ENCODE results near the gene NSG1. TPM values are rescaled to one million over a fixed set of nuclear protein-coding genes. Genes with fewer than 3 reads are reported as not detected.

Gene NSG1
- total RNA-seq, 5 donors from 2014 or later (not counting 1 experiment from before 2014, with no cell fraction given) = 14.2 to 42.8 (median 19.2) TPM

- Histone ChIP-seq H3K4me3 (ENCODE audit: control insufficient read depth in 1 of 2, extremely low read depth in 1 of 2, low read length in 1 of 2) (no peak overlapping the region), H3K27me3 (replicated peaks in 1 of 2; ENCODE audit: control insufficient read depth in 2 of 2, extremely low read depth in 1 of 2, insufficient read depth in 2 of 2, low read length in 1 of 2) (no peaks in the 10 kb centered on the region), H3K27ac (ENCODE audit: low read length) (no peak overlapping the region), H3K9me3 (no peaks in the 10 kb centered on the region), H3K4me1 (ENCODE audit: control insufficient read depth in 1 of 2, extremely low read depth in 1 of 2, insufficient read depth in 2 of 2, low read length in 2 of 2) (no peaks in the 10 kb centered on the region), H3K36me3 (ENCODE audit: control insufficient read depth in 2 of 2, extremely low read depth in 1 of 2, insufficient read depth in 1 of 2, low read length in 1 of 2) (peaks cover 5 to 14% of the 10 kb centered on the region in 2 donors)
- DNase-seq = peak in 1 of 35 experiments; percentile 18
- Mint-ChIP-seq H3K4me1 (peaks cover 0 to 8% (median 6%) of the 10 kb centered on the region in 3 donors), H3K27ac (no peak overlapping the region), H3K4me3 (no peak overlapping the region), H3K27me3 (no peaks in the 10 kb centered on the region), H3K36me3 (peaks cover 29% of the 10 kb centered on the region), H3K9me3 (no peaks in the 10 kb centered on the region)
- no peak for ATAC-seq (replicated peaks in 1 of 4)
- ChIA-PET CTCF (no interaction called here), POLR2A (no interaction called here)
- WGBS (ENCODE audit: insufficient coverage) = 95% methylated on average over 6 of the region's 12 CpGs
These were observed 40.4 kb downstream of the NSG1 start for GRCh38 chr4:4427121-4427870.

GRCh38 chr4:4427886-4428285 is 41.0 kb downstream of the NSG1 start:
- Histone ChIP-seq H3K4me1 (ENCODE audit: control insufficient read depth in 1 of 2, extremely low read depth in 1 of 2, insufficient read depth in 2 of 2, low read length in 2 of 2) (no peaks in the 10 kb centered on the region), H3K27ac (ENCODE audit: low read length) (no peak overlapping the region), H3K36me3 (ENCODE audit: control insufficient read depth in 2 of 2, extremely low read depth in 1 of 2, insufficient read depth in 1 of 2, low read length in 1 of 2) (peaks cover 9 to 19% of the 10 kb centered on the region in 2 donors), H3K4me3 (ENCODE audit: control insufficient read depth in 1 of 2, extremely low read depth in 1 of 2, low read length in 1 of 2) (no peak overlapping the region), H3K27me3 (replicated peaks in 1 of 2; ENCODE audit: control insufficient read depth in 2 of 2, extremely low read depth in 1 of 2, insufficient read depth in 2 of 2, low read length in 1 of 2) (no peaks in the 10 kb centered on the region), H3K9me3 (no peaks in the 10 kb centered on the region)
- no peak overlapping the region for H3K27ac Mint-ChIP-seq
- no peak for DNase-seq
- 60% methylated on average over 1 of the region's 5 CpGs for WGBS (ENCODE audit: insufficient coverage)
- no peak overlapping the region for H3K4me3 Mint-ChIP-seq
- peaks cover 27% of the 10 kb centered on the region for H3K36me3 Mint-ChIP-seq
- H3K4me1 Mint-ChIP-seq = peaks cover 0 to 8% (median 6%) of the 10 kb centered on the region in 3 donors
- H3K9me3 Mint-ChIP-seq = no peaks in the 10 kb centered on the region
- no peak for ATAC-seq (replicated peaks in 1 of 4)
- H3K27me3 Mint-ChIP-seq = no peaks in the 10 kb centered on the region
- POLR2A ChIA-PET = no interaction called here
- CTCF ChIA-PET = no interaction called here

- H3K27me3 ChIP-seq (replicated peaks in 1 of 2; ENCODE audit: control insufficient read depth in 2 of 2, extremely low read depth in 1 of 2, insufficient read depth in 2 of 2, low read length in 1 of 2) = no peaks in the 10 kb centered on the region
- Mint-ChIP-seq H3K4me3 (no peak overlapping the region), H3K27ac (no peak overlapping the region), H3K4me1 (peaks cover 0 to 8% (median 6%) of the 10 kb centered on the region in 3 donors), H3K36me3 (peaks cover 26% of the 10 kb centered on the region), H3K9me3 (no peaks in the 10 kb centered on the region), H3K27me3 (no peaks in the 10 kb centered on the region)
- no peak overlapping the region for H3K27ac ChIP-seq (ENCODE audit: low read length)
- peaks cover 10 to 17% of the 10 kb centered on the region in 2 donors for H3K36me3 ChIP-seq (ENCODE audit: control insufficient read depth in 2 of 2, extremely low read depth in 1 of 2, insufficient read depth in 1 of 2, low read length in 1 of 2)
- no peaks in the 10 kb centered on the region for H3K9me3 ChIP-seq
- peak in 1 of 35 experiments; percentile 3 for DNase-seq
- no peak overlapping the region for H3K4me3 ChIP-seq (ENCODE audit: control insufficient read depth in 1 of 2, extremely low read depth in 1 of 2, low read length in 1 of 2)
- POLR2A ChIA-PET = no interaction called here
- 98% methylated on average over 7 of the region's 10 CpGs for WGBS (ENCODE audit: insufficient coverage)
- no peaks in the 10 kb centered on the region for H3K4me1 ChIP-seq (ENCODE audit: control insufficient read depth in 1 of 2, extremely low read depth in 1 of 2, insufficient read depth in 2 of 2, low read length in 2 of 2)
- no peak for ATAC-seq (replicated peaks in 1 of 4)
- CTCF ChIA-PET = interaction anchor here in 1 of 2 donors (4.0 kb wide), 1 partner anchor 170 kb away, joined by 21 read pairs; no protein-coding TSS in a partner anchor
These were observed 42.3 kb downstream of the NSG1 start for GRCh38 chr4:4428966-4429875.

GRCh38 chr4:4430492-4431195 is 43.7 kb downstream of the NSG1 start:
- ChIA-PET POLR2A (no interaction called here), CTCF (interaction anchor here (1.0 to 4.0 kb wide), 6 partner anchors 13 to 179 kb away, joined by 3 to 21 read pairs (median 5); no protein-coding TSS in a partner anchor)
- no peaks in the 10 kb centered on the region for H3K9me3 ChIP-seq
- H3K36me3 ChIP-seq (ENCODE audit: control insufficient read depth in 2 of 2, extremely low read depth in 1 of 2, insufficient read depth in 1 of 2, low read length in 1 of 2) = peaks cover 10 to 17% of the 10 kb centered on the region in 2 donors
- no peak overlapping the region for H3K4me3 ChIP-seq (ENCODE audit: control insufficient read depth in 1 of 2, extremely low read depth in 1 of 2, low read length in 1 of 2)
- Mint-ChIP-seq H3K27ac (no peak overlapping the region), H3K27me3 (no peaks in the 10 kb centered on the region), H3K4me3 (no peak overlapping the region), H3K4me1 (peaks cover 0 to 8% (median 6%) of the 10 kb centered on the region in 3 donors), H3K9me3 (no peaks in the 10 kb centered on the region), H3K36me3 (peaks cover 33% of the 10 kb centered on the region)
- no peak overlapping the region for H3K27ac ChIP-seq (ENCODE audit: low read length)
- peak in 32 of 35 experiments; percentile 18 to 72 (median 46) for DNase-seq
- peak; percentile 82 to 91 (median 86) for ATAC-seq (replicated peaks in 1 of 4)
- no peaks in the 10 kb centered on the region for H3K4me1 ChIP-seq (ENCODE audit: control insufficient read depth in 1 of 2, extremely low read depth in 1 of 2, insufficient read depth in 2 of 2, low read length in 2 of 2)
- no peaks in the 10 kb centered on the region for H3K27me3 ChIP-seq (replicated peaks in 1 of 2; ENCODE audit: control insufficient read depth in 2 of 2, extremely low read depth in 1 of 2, insufficient read depth in 2 of 2, low read length in 1 of 2)
- WGBS (ENCODE audit: insufficient coverage) = 49% methylated on average over 4 of the region's 7 CpGs

- Mint-ChIP-seq H3K27ac (peak overlapping the region in 1 of 2 donors; percentile 0), H3K4me3 (no peak overlapping the region), H3K27me3 (no peaks in the 10 kb centered on the region), H3K36me3 (peaks cover 34% of the 10 kb centered on the region), H3K9me3 (no peaks in the 10 kb centered on the region), H3K4me1 (peaks cover 0 to 8% (median 6%) of the 10 kb centered on the region in 3 donors)
- no peak overlapping the region for H3K27ac ChIP-seq (ENCODE audit: low read length)
- ATAC-seq (replicated peaks in 1 of 4) (no peak), DNase-seq (no peak)
- no peaks in the 10 kb centered on the region for H3K4me1 ChIP-seq (ENCODE audit: control insufficient read depth in 1 of 2, extremely low read depth in 1 of 2, insufficient read depth in 2 of 2, low read length in 2 of 2)
- no peak overlapping the region for H3K4me3 ChIP-seq (ENCODE audit: control insufficient read depth in 1 of 2, extremely low read depth in 1 of 2, low read length in 1 of 2)
- WGBS (ENCODE audit: insufficient coverage) = 97% methylated on average over 10 of the region's 11 CpGs
- no peaks in the 10 kb centered on the region for H3K27me3 ChIP-seq (replicated peaks in 1 of 2; ENCODE audit: control insufficient read depth in 2 of 2, extremely low read depth in 1 of 2, insufficient read depth in 2 of 2, low read length in 1 of 2)
- H3K36me3 ChIP-seq (ENCODE audit: control insufficient read depth in 2 of 2, extremely low read depth in 1 of 2, insufficient read depth in 1 of 2, low read length in 1 of 2) = peaks cover 14 to 19% of the 10 kb centered on the region in 2 donors
- CTCF ChIA-PET = interaction anchor here (0.8 to 4.0 kb wide), 4 partner anchors 13 to 173 kb away, joined by 3 to 21 read pairs (median 4); no protein-coding TSS in a partner anchor
- POLR2A ChIA-PET = no interaction called here
- H3K9me3 ChIP-seq = no peaks in the 10 kb centered on the region
These were observed 45.6 kb downstream of the NSG1 start for GRCh38 chr4:4432341-4433125.
